IMR-90 (cell line): Measurements from ENCODE around the gene ARPC4. TPM values are rescaled to one million over a fixed set of nuclear protein-coding genes. Genes with fewer than 3 reads are reported as not detected.

ENCODE experiments used
- ATAC-seq: fragments of 200-7000 bp; cut with Tn5 transposase; 2 replicates; pipeline ENCODE4 v1.9.1; 2020; ENCODE audit warnings: low read depth, mild to moderate bottlenecking, moderate library complexity
- BruUV-seq: library from RNA; stranded (reverse); fragments of 400-500 nt; replicated peaks from 2 replicates; lab custom pipeline; 2021; lab: Mats Ljungman, UMichigan
- CTCF ChIA-PET: fragments of 300-600 bp; formaldehyde crosslinking; extraction: SDS; loops from one replicate; lab custom pipeline; 2021; ENCODE audit warnings: antibody characterized with exemption; lab: Yijun Ruan, JAX
- POLR2A ChIA-PET: fragments of 300-600 bp; sonication (Branson Sonifier 250); formaldehyde crosslinking; loops from one replicate; lab custom pipeline; 2022; ENCODE audit warnings: antibody characterized with exemption; ENCODE audit not compliant: unreplicated experiment; lab: Charles Lee
- DNase-seq: peaks from one replicate; pipeline ENCODE4 v3.0.0; 2013
- H2AFZ ChIP-seq: replicated peaks from 2 replicates; pipeline ENCODE3; 2013; ENCODE audit warnings: low read length, mild to moderate bottlenecking; ENCODE audit not compliant: poor library complexity
- H2AK5ac ChIP-seq: 2 replicates; pipeline ENCODE4 v1.6.1; 2013; ENCODE audit warnings: low read depth, low read length, inconsistent platforms
- H2AK9ac ChIP-seq: replicated peaks from 2 replicates; pipeline ENCODE3; 2013; ENCODE audit warnings: mild to moderate bottlenecking, low read depth, low read length, moderate library complexity; ENCODE audit not compliant: poor library complexity
- H2BK120ac ChIP-seq: 2 replicates; pipeline ENCODE4 v1.6.1; 2013; ENCODE audit warnings: low read depth, low read length, inconsistent platforms
- H2BK15ac ChIP-seq: 3 replicates; pipeline ENCODE4 v1.6.1; 2013; ENCODE audit warnings: low read depth, low read length, inconsistent platforms
- H2BK20ac ChIP-seq: 2 replicates; pipeline ENCODE4 v1.6.1; 2013; ENCODE audit warnings: low read depth, mild to moderate bottlenecking, inconsistent platforms, low read length, moderate library complexity
- H2BK5ac ChIP-seq: 2 replicates; pipeline ENCODE4 v1.6.1; 2013; ENCODE audit warnings: mild to moderate bottlenecking, low read depth, low read length, inconsistent platforms; ENCODE audit not compliant: poor library complexity, severe bottlenecking
- H3K14ac ChIP-seq: replicated peaks from 2 replicates; pipeline ENCODE4 v1.6.1; 2013; ENCODE audit warnings: low read depth, low read length, inconsistent platforms
- H3K18ac ChIP-seq: 2 replicates; pipeline ENCODE4 v1.6.1; 2013; ENCODE audit warnings: low read depth, low read length, control low read depth
- H3K23ac ChIP-seq: 2 replicates; pipeline ENCODE4 v1.6.1; 2013; ENCODE audit warnings: low read depth, low read length, inconsistent platforms
- H3K27ac ChIP-seq: 2 replicates; pipeline ENCODE4 v1.5.1; 2013; ENCODE audit warnings: mild to moderate bottlenecking, control low read depth, low read length; ENCODE audit not compliant: insufficient read depth
- H3K27me3 ChIP-seq: 2 replicates; pipeline ENCODE4 v1.6.1; 2013; ENCODE audit warnings: low read length; ENCODE audit not compliant: control insufficient read depth, insufficient read depth
- H3K36me3 ChIP-seq: 2 replicates; pipeline ENCODE4 v1.6.1; 2013; ENCODE audit warnings: low read length, mixed read lengths; ENCODE audit not compliant: control insufficient read depth, insufficient read depth
- H3K4ac ChIP-seq: 2 replicates; pipeline ENCODE4 v1.6.1; 2013; ENCODE audit warnings: low read depth, low read length, inconsistent platforms
- H3K4me1 ChIP-seq: 2 replicates; pipeline ENCODE4 v1.6.1; 2013; ENCODE audit warnings: low read length, mixed read lengths; ENCODE audit not compliant: control insufficient read depth, insufficient read depth
- H3K4me2 ChIP-seq: 2 replicates; pipeline ENCODE4 v1.6.1; 2013; ENCODE audit warnings: low read depth, mild to moderate bottlenecking, control low read depth, low read length, moderate library complexity
- H3K4me3 ChIP-seq: 2 replicates; pipeline ENCODE4 v1.5.1; 2013; ENCODE audit warnings: low read depth, mild to moderate bottlenecking, control low read depth, low read length, moderate library complexity; ENCODE audit not compliant: insufficient read depth
- H3K56ac ChIP-seq: 2 replicates; pipeline ENCODE4 v1.6.1; 2013; ENCODE audit warnings: low read length, inconsistent platforms; ENCODE audit not compliant: insufficient read depth; ENCODE audit errors: extremely low read depth
- H3K79me1 ChIP-seq, 2 experiments: 2 replicates each; pipeline ENCODE4 v1.6.1; 2013; ENCODE audit warnings: low read length in 2 of 2, inconsistent platforms in 1 of 2, low read depth in 1 of 2
- H3K9ac ChIP-seq: 2 replicates; pipeline ENCODE4 v1.6.1; 2013; ENCODE audit warnings: low read depth, low read length, control low read depth
- H3K9me1 ChIP-seq: 2 replicates; pipeline ENCODE4 v1.6.1; 2013; ENCODE audit warnings: low read length, inconsistent platforms; ENCODE audit not compliant: insufficient read depth
- H3K9me3 ChIP-seq: 2 replicates; pipeline ENCODE4 v1.6.1; 2013; ENCODE audit warnings: low read length; ENCODE audit not compliant: control insufficient read depth, insufficient read depth
- H4K20me1 ChIP-seq: 2 replicates; pipeline ENCODE4 v1.6.1; 2013; ENCODE audit warnings: low read length, inconsistent platforms; ENCODE audit not compliant: insufficient read depth
- H4K5ac ChIP-seq: 2 replicates; pipeline ENCODE4 v1.6.1; 2013; ENCODE audit warnings: mild to moderate bottlenecking, low read depth, low read length, control low read depth
- H4K8ac ChIP-seq, 2 experiments: 2 replicates each; pipeline ENCODE4 v1.6.1; 2013; ENCODE audit warnings: low read depth in 2 of 2, low read length in 2 of 2, control low read depth in 1 of 2, inconsistent platforms in 1 of 2
- H4K91ac ChIP-seq: 2 replicates; pipeline ENCODE4 v1.6.1; 2013; ENCODE audit warnings: low read depth, low read length, inconsistent platforms; ENCODE audit not compliant: insufficient read depth
- CHD1 ChIP-seq: IDR thresholded peaks from 2 replicates; pipeline ENCODE4 v1.6.1; 2012; ENCODE audit warnings: low read depth, low read length, improper control_type of control experiment
- CTCF ChIP-seq: conservative IDR thresholded peaks from 2 replicates; pipeline ENCODE4 v1.5.1; 2012; ENCODE audit warnings: mild to moderate bottlenecking, low read depth, low read length, improper control_type of control experiment
- ELK1 ChIP-seq: fragments of 150-350 bp; IDR thresholded peaks from 2 replicates; pipeline ENCODE4 v1.6.1; 2016; ENCODE audit warnings: low read depth, mild to moderate bottlenecking, low read length, moderate library complexity, borderline replicate concordance
- MAZ ChIP-seq: IDR thresholded peaks from 2 replicates; pipeline ENCODE4 v1.6.1; 2012; ENCODE audit warnings: low read depth, mild to moderate bottlenecking, low read length, improper control_type of control experiment, moderate library complexity, borderline replicate concordance
- WGBS, 2 experiments: methylation state at CpG; one replicate each; pipeline versions ENCODE4 v1.1.5 to v1.1.7; 2013; ENCODE audit warnings: missing lambda C conversion rate in 2 of 2; ENCODE audit not compliant: insufficient read length in 1 of 2; ENCODE audit errors: extremely low coverage in 2 of 2; 5-methylcytosine and 5-hydroxymethylcytosine counted together
- dilution Hi-C: fragments of 300-500 bp; cut with HindIII; formaldehyde crosslinking; loops from one replicate; pipeline ENCODE4 v1.14.3; 2018; ENCODE audit warnings: low sequenced_read_pairs; ENCODE audit not compliant: unreplicated experiment
- in situ Hi-C: fragments of 300-500 bp; cut with MboI; formaldehyde crosslinking; loops from 3 replicates; pipeline ENCODE4 v1.14.3; 2019; ENCODE audit warnings: low sequenced_read_pairs, inconsistent platforms, mixed read lengths
- intact Hi-C: fragments of 100-400 bp; cut with micrococcal nuclease; formaldehyde crosslinking; loops from 2 replicates; pipeline ENCODE4 v1.10.0; 2022
- polyA plus RNA-seq, 3 experiments: library from polyadenylated mRNA; depleted of rRNA; stranded (reverse); fragments of >200 nt; gene quantifications; 2 replicates each; pipeline ENCODE4 v1.2.3, GENCODE V29; 2012; ENCODE audit warnings: low replicate concordance in 1 of 3
- total RNA-seq: library from RNA; depleted of rRNA; stranded (reverse); fragments of >200 nt; gene quantifications from 2 replicates; pipeline ENCODE4 v1.2.3, GENCODE V29; 2012

The ARPC4 gene
- total and polyA plus RNA-seq, 2 of the 4 experiments (the other 2 are of a cell fraction) = 188 to 383 TPM

GRCh38 chr3:9843715-9844438 is 51.0 kb downstream of the ARPC4 start, which contains the start of gene RPUSD3 (continued):
- TF ChIP-seq CTCF = no peak

GRCh38 chr3:9846231-9846630 is 53.3 kb downstream of the ARPC4 start:
- dilution Hi-C loops = no loop called here

More at GRCh38 chr3:9846231-9846630, 53.3 kb downstream of the ARPC4 start:
- Histone ChIP-seq H4K5ac (no peak overlapping the region), H3K9me1 (0 out of 2 replicates have a peak, but pooled peaks cover 2% of the 10 kb centered on the region), H3K18ac (no peak overlapping the region), H2AFZ (peak overlapping the region; percentile 11), H3K4me3 (no peak overlapping the region), H4K20me1 (no peaks in the 10 kb centered on the region), H3K9me3 (no peaks in the 10 kb centered on the region), H3K79me1 (peaks cover 9 to 24% of the 10 kb centered on the region in 2 experiments), H3K27ac (no peak overlapping the region), H3K36me3 (peaks cover 6% of the 10 kb centered on the region; the same call in 1 of the 2 replicates), H3K9ac (no peak overlapping the region), H3K4ac (no peak overlapping the region), H2BK120ac (no peak overlapping the region), H4K91ac (no peak overlapping the region), H3K4me2 (no peak overlapping the region), H2BK5ac (no peak overlapping the region), H2AK9ac (peak overlapping the region; percentile 28), H2BK15ac (no peak overlapping the region), H3K14ac (no peak overlapping the region), H3K56ac (no peak overlapping the region), H2BK20ac (no peak overlapping the region), H3K27me3 (no peaks in the 10 kb centered on the region), H3K23ac (no peak overlapping the region), H3K4me1 (no peaks in the 10 kb centered on the region), H2AK5ac (no peak overlapping the region), H4K8ac (no peak overlapping the region)
- no peak for ATAC-seq
- no peak for TF ChIP-seq ELK1
- TF ChIP-seq MAZ = no peak
- TF ChIP-seq CHD1 = no peak
- in situ Hi-C loops = no loop called here
- ChIA-PET CTCF (no interaction called here), POLR2A (no interaction called here)
- DNase-seq = no peak
- 68% methylated on average over 2 of the region's 6 CpGs; no CpG with 5 or more reads in 1 of the 2 experiments for WGBS, 2 experiments
- no TSS peak for BruUV-seq
- intact Hi-C loops = loop anchor here (10.0 kb wide), 1 partner anchor 439 kb away; no protein-coding TSS in a partner anchor
